ENCODE results near the gene CBLB.

DNA sequence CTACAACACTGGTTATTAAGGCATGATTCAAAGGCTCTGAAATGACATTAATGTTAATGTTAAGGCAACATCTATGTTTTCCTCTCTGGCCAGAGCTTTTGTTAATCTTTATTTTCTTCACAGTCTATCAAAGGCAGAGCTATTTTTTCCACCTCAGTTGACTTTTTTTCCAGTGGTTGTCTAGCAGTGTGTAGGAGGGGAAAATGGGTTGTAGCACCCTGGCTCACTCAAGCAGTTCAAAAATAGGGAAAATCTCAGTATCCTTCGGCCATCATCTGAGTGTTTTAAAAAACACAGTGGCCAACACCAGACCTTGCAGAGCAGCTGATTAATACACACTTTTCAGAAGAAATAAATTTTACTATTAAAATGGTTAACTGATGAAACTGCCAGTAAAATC, 21.4 kb downstream of the CBLB start:
- TF ChIP-seq CTCF (IDR thresholded peaks at IDR 0.05) (no peak), POLR2A (IDR thresholded peaks at IDR 0.05) (no peak)

Measured in right lobe of liver (tissue), 4 donors.